HFF-Myc (cell line): ENCODE results near the gene MSI1.

Source experiments
- DNase-seq: peaks from one replicate; pipeline ENCODE4 v3.0.0-alpha.2; 2011; ENCODE audit warnings: low read depth; ENCODE audit errors: extremely low read depth
- H3K4me3 ChIP-seq: replicated peaks from 2 replicates; pipeline ENCODE4 v1.5.1; 2011; ENCODE audit warnings: low read depth, mild to moderate bottlenecking, control low read depth, low read length
- CTCF ChIP-seq: IDR thresholded peaks from 2 replicates; pipeline ENCODE4 v1.5.1; 2012; ENCODE audit warnings: mild to moderate bottlenecking, low read depth, low read length, control low read depth; ENCODE audit errors: missing control alignments

MSI1 gene

GRCh38 chr12:120327593-120327992 is 41.4 kb downstream of the MSI1 start, which contains the start of gene PLA2G1B:
PLA2G1B (minus strand) TSS chr12:120327779; CDS start chr12:120327753, 26 bp downstream.
- no peak within 1 kb of the TSS for H3K4me3 ChIP-seq
- no peak for TF ChIP-seq CTCF

GRCh38 chr12:120324841-120325417 is 44.0 kb downstream of the MSI1 start:
- H3K4me3 ChIP-seq = no peak overlapping the region; the same call in 1 of the 2 replicates
- no peak for DNase-seq
- TF ChIP-seq CTCF = no peak

More at GRCh38 chr12:120327593-120327992, 41.4 kb downstream of the MSI1 start, which contains the start of gene PLA2G1B:
- no peak for DNase-seq

- no peak for DNase-seq
- no peak overlapping the region for H3K4me3 ChIP-seq
- TF ChIP-seq CTCF = no peak
These were observed 45.2 kb downstream of the MSI1 start for GRCh38 chr12:120323772-120324171.

DNA sequence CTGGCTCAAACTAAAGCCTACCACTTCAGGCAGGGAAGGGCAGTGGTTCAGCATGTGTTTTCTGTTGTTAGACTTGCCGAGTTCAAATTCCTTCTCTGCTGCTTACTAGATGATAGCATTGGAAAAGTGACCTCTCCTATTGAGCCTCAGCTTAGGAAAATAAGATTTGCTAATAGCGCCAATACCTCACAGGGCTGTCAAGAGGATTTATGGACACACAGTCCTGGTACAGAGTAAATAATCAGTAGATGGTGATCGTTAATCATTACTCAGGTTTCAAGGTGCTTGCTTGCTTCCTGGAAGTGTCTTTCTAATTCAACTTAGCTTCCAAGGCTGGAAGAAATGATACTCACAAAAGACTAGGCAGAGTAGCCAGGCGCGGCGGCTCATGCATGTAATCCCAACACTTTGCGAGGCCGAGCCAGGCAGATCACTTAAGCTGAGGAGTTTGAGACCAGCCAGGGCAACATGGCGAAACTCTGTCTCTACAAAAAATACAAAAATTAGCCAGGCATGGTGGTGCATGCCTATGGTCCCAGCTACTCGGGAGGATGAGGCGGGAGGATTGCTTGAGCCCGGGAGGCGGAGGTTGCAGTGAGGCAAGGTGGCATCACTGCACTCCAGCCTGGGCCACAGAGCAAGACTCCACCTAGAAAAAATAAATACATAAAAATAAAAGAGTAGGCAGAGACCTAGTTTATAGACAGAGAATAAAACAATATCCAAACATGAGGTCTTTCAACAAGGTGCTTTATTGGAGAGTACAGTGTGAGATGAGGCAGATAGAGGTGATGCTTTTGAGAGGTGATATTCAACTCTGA is 47.4 kb downstream of the MSI1 start:
- no peak overlapping the region for H3K4me3 ChIP-seq
- no peak for DNase-seq
- TF ChIP-seq CTCF = no peak

- DNase-seq = peak; percentile 98
- H3K4me3 ChIP-seq = peak overlapping the region; percentile 46
- peak; percentile 53 for TF ChIP-seq CTCF
These were observed 51.5 kb downstream of the MSI1 start for GRCh38 chr12:120317224-120318105.

- DNase-seq = no peak
- peak overlapping the region; percentile 46 for H3K4me3 ChIP-seq
- no peak for TF ChIP-seq CTCF
These were observed 52.2 kb downstream of the MSI1 start for GRCh38 chr12:120316798-120317223.
